Peyer's patch (tissue), 4 donors: ENCODE measurements around the gene TCF19. TPM values are rescaled to one million over a fixed set of nuclear protein-coding genes. Genes with fewer than 3 reads are reported as not detected.

Experiments used
- DNase-seq, 3 donors: peaks; one replicate each; pipeline ENCODE4 v3.0.0-alpha.2; 2017 to 2019
- H3K27ac ChIP-seq, 4 donors: fragments of 200-600 bp; sonication (generic); one replicate each; pipeline ENCODE4 v1.5.1; 2016 to 2019
- H3K27me3 ChIP-seq, 2 donors: fragments of 200-600 bp; sonication (generic); one replicate each; pipeline ENCODE4 v1.5.1; 2019
- H3K36me3 ChIP-seq, 3 donors: fragments of 200-600 bp; sonication (generic); one replicate each; pipeline ENCODE4 v1.5.1; 2016 to 2019
- H3K4me1 ChIP-seq, 4 donors: fragments of 200-600 bp; sonication (generic); one replicate each; pipeline ENCODE4 v1.5.1; 2016 to 2019
- H3K4me3 ChIP-seq, 4 donors: fragments of 200-600 bp; sonication (generic); 1 replicate in 3 of 4; 2 replicates in 1 of 4; pipeline ENCODE4 v1.5.1; 2016 to 2019; ENCODE audit warnings: mild to moderate bottlenecking in 1 of 4
- H3K9me3 ChIP-seq, 4 donors: fragments of 200-600 bp; sonication (generic); one replicate each; pipeline ENCODE4 v1.5.1; 2016 to 2019; ENCODE audit warnings: mild to moderate bottlenecking in 1 of 4
- CTCF ChIP-seq, 6 experiments: fragments of 450-650 bp in 4 of 6; fragments of 200-600 bp in 2 of 6; sonication (generic) in 1 of 6; IDR thresholded peaks; one replicate each; pipeline ENCODE4 v1.5.1; 2017 to 2019; ENCODE audit warnings: antibody characterized with exemption in 6 of 6, mild to moderate bottlenecking in 3 of 6, moderate library complexity in 1 of 6
- POLR2A ChIP-seq, 2 donors: fragments of 450-650 bp; IDR thresholded peaks; one replicate each; pipeline ENCODE4 v1.5.1; 2017; ENCODE audit warnings: antibody characterized with exemption in 2 of 2, mild to moderate bottlenecking in 2 of 2, moderate library complexity in 2 of 2
- total RNA-seq, 4 donors: library from RNA; depleted of rRNA; stranded (reverse); fragments of >200 nt; gene quantifications; one replicate each; pipeline ENCODE4 v1.1.0, GENCODE V29; 2016

Gene TCF19
- total RNA-seq = 10 to 100 TPM in 1 of 4 donors, 1 to 10 TPM in 3; 4.0 to 28.9 (median 7.1) TPM

DNA sequence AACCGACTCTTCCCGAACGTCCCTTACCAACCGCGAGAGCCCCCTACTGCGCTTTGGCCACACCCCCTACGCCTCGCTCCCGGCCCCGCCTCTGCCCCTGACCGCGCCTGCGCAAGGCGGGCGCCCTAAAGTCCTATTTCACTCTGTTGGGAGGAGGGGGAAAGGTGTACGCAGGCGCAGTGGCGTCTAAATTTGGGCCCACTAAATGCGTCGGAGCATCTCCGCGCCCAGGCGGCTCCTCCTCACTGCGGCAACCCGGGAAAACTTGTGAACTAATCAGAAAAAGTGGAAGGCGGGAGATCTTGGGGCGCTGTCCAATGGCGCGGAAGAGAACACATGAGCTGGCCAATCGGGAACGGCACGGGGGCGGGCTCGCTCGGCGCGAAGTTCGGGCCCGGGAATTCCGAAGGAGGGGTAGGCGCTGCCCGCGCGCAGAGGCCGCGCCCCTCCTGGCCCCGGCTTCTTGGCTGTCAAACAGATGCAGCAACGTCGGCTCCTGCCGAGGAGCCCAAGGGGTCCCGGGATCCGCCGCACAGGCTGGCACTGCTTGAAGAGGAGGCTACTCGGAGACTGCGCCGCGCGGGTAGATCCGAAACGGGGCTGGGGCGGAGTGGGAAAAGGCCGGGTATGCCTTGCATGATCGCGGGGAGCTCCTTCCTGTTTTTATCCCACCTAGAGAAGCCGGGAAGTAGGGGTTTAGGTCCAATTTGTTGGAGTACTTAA lies at the start of gene TCF19:
TCF19 (plus strand) TSS at position 450 of the 723 bp plus-strand sequence. CDS start 881 bp downstream, outside the sequence.
- H3K27ac ChIP-seq = peak within 1 kb of the TSS; percentile 55 to 85 (median 75)
- H3K4me3 ChIP-seq = peak within 1 kb of the TSS; percentile 61 to 75 (median 66)
- TF ChIP-seq POLR2A (IDR thresholded peaks at IDR 0.05) (no peak), CTCF (IDR thresholded peaks at IDR 0.05) (no peak)
- peaks cover 0 to 22% (median 11%) of the 10 kb centered on the region in 4 donors for H3K4me1 ChIP-seq
- peak; percentile 97 to 100 (median 98) for DNase-seq
- H3K27me3 ChIP-seq = no peaks in the 10 kb centered on the region
- peaks cover 0 to 16% (median 0%) of the 10 kb centered on the region in 3 donors for H3K36me3 ChIP-seq
- no peaks in the 10 kb centered on the region for H3K9me3 ChIP-seq

- H3K9me3 ChIP-seq = no peaks in the 10 kb centered on the region
Observed at GRCh38 chr6:31110825-31111582, 47.4 kb upstream of the TCF19 start.

GRCh38 chr6:31111712-31112111 lies 46.7 kb upstream of the TCF19 start:
- no peaks in the 10 kb centered on the region for H3K27me3 ChIP-seq
- H3K27ac ChIP-seq = no peak overlapping the region
- no peaks in the 10 kb centered on the region for H3K36me3 ChIP-seq
- no peak overlapping the region for H3K4me3 ChIP-seq
- H3K9me3 ChIP-seq = no peaks in the 10 kb centered on the region
- H3K4me1 ChIP-seq = peaks cover 0 to 12% (median 0%) of the 10 kb centered on the region in 4 donors
- TF ChIP-seq POLR2A (IDR thresholded peaks at IDR 0.05) (no peak), CTCF (IDR thresholded peaks at IDR 0.05) (no peak)
- no peak for DNase-seq

More at GRCh38 chr6:31110825-31111582, 47.4 kb upstream of the TCF19 start:
- Histone ChIP-seq H3K36me3 (no peaks in the 10 kb centered on the region), H3K4me3 (no peak overlapping the region), H3K27ac (no peak overlapping the region), H3K4me1 (peaks cover 0 to 12% (median 0%) of the 10 kb centered on the region in 4 donors), H3K27me3 (no peaks in the 10 kb centered on the region)
- DNase-seq = no peak
- TF ChIP-seq CTCF (IDR thresholded peaks at IDR 0.05) (no peak), POLR2A (IDR thresholded peaks at IDR 0.05) (no peak)

DNA sequence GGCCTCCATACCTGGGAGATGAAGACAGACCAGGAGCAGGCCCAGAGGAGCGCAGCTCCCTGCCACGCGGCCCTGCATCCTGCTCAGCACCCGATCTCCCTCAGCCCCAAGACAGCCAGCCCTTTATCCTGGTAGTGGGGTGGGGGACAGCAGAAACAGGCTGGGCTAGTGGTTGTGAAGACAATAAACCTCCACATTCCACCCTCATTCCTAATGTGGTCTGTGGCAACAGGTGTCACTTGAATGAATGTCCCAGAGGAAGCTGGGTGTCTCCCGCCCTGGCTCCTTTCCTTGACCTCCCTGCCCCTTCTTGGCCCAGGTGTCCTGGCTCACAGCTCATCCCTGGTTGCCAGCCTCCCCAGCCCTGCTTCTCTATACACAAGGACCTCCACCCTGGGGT lies 45.9 kb upstream of the TCF19 start, which contains the start of gene C6orf15:
C6orf15 (minus strand) TSS at position 98 of the 400 bp plus-strand sequence; CDS start at position 78, 20 bp downstream.
- no peaks in the 10 kb centered on the region for H3K9me3 ChIP-seq
- DNase-seq = no peak
- peaks cover 0 to 12% (median 0%) of the 10 kb centered on the region in 4 donors for H3K4me1 ChIP-seq
- H3K4me3 ChIP-seq = no peak within 1 kb of the TSS
- no peaks in the 10 kb centered on the region for H3K27me3 ChIP-seq
- TF ChIP-seq POLR2A (IDR thresholded peaks at IDR 0.05) = no peak
- no peak for TF ChIP-seq CTCF (IDR thresholded peaks at IDR 0.05)
- no peak within 1 kb of the TSS for H3K27ac ChIP-seq
- H3K36me3 ChIP-seq = no peaks in the 10 kb centered on the region

DNA sequence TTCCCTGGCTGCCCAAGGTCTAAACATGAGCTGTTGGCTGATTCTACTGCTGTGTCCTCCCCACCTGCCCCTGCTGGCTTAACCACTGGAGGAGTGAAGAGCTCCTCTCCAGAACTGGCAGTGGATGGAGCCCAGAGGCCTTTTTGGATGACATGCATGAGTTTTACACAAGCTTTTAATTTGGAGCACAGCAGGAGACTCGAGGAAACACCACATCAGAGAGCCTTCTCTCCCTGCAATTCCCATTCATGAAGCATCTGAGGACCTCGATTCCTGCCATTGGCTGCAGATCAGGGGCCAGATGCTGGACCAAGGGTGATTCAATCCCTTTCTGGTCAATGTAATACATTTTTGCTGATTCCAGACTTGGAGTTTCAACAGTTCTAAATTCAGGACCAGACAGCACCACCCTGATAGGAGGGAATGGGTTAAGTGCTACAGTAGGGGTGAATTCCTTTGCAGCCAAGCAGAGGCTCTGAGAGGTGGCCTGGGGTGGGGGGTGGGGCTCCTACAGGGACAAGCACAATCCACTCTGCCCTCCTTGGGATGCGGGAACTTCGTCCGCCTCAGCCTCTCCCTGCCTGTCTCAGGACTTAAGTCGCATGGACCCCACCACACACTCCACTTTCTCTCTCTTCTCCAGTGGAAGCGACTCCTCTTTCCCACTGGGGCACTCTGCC lies 44.4 kb upstream of the TCF19 start:
- H3K27ac ChIP-seq = peak overlapping the region in 2 of 4 donors; percentile 85 to 86
- H3K4me1 ChIP-seq = peaks cover 0 to 12% (median 0%) of the 10 kb centered on the region in 4 donors
- H3K9me3 ChIP-seq = no peaks in the 10 kb centered on the region
- no peak overlapping the region for H3K4me3 ChIP-seq
- H3K36me3 ChIP-seq = no peaks in the 10 kb centered on the region
- no peak for TF ChIP-seq POLR2A (IDR thresholded peaks at IDR 0.05)
- TF ChIP-seq CTCF (IDR thresholded peaks at IDR 0.05) = no peak
- no peak for DNase-seq
- H3K27me3 ChIP-seq = no peaks in the 10 kb centered on the region
